Panc1 (cell line): ENCODE results near the gene SH3BP1. TPM values are rescaled to one million over a fixed set of nuclear protein-coding genes. Genes with fewer than 3 reads are reported as not detected.

Source experiments
- ATAC-seq: fragments of 200-7000 bp; cut with Tn5 transposase; 2 replicates; pipeline ENCODE4 v1.9.1; 2020; ENCODE audit warnings: mild to moderate bottlenecking, moderate library complexity
- BruUV-seq: library from RNA; stranded (reverse); fragments of 400-500 nt; replicated peaks from 2 replicates; lab custom pipeline; 2021; lab: Mats Ljungman, UMichigan
- CTCF ChIA-PET: fragments of 300-600 bp; sonication (Branson Sonifier 250); formaldehyde crosslinking; loops from one replicate; lab custom pipeline; 2022; ENCODE audit warnings: antibody characterized with exemption; lab: Charles Lee
- POLR2A ChIA-PET: fragments of 300-600 bp; sonication (Branson Sonifier 250); formaldehyde crosslinking; loops from one replicate; lab custom pipeline; 2022; ENCODE audit warnings: antibody characterized with exemption; lab: Charles Lee
- DNase-seq: peaks from one replicate; pipeline ENCODE4 v3.0.0-alpha.2; 2010; ENCODE audit warnings: low read depth, low spot score
- H3K27ac ChIP-seq: 2 replicates; pipeline ENCODE4 v1.5.1; 2011; ENCODE audit warnings: mild to moderate bottlenecking, low read length, inconsistent platforms
- H3K27me3 ChIP-seq: fragments of 200-500 bp; sonication (Bioruptor generic); 2 replicates; pipeline ENCODE4 v1.6.0; 2014; ENCODE audit warnings: low read length, inconsistent platforms; ENCODE audit not compliant: control insufficient read depth, insufficient read depth
- H3K36me3 ChIP-seq: fragments of 200-500 bp; sonication (Bioruptor generic); 2 replicates; pipeline ENCODE4 v1.5.1; 2014; ENCODE audit warnings: inconsistent platforms, mild to moderate bottlenecking, low read length, moderate library complexity; ENCODE audit not compliant: control insufficient read depth, insufficient read depth
- H3K4me1 ChIP-seq: 2 replicates; pipeline ENCODE4 v1.5.1; 2011; ENCODE audit warnings: inconsistent platforms, mild to moderate bottlenecking, low read length, moderate library complexity; ENCODE audit not compliant: control insufficient read depth, insufficient read depth
- H3K4me3 ChIP-seq, 2 experiments: 2 replicates each; pipeline ENCODE4 v1.5.1; 2011 to 2012; ENCODE audit warnings: low read depth in 2 of 2, low read length in 2 of 2, mild to moderate bottlenecking in 2 of 2, inconsistent platforms in 1 of 2, moderate library complexity in 1 of 2
- H3K9me3 ChIP-seq: fragments of 200-500 bp; sonication (Bioruptor generic); 2 replicates; pipeline ENCODE4 v1.5.1; 2014; ENCODE audit warnings: low read depth, mild to moderate bottlenecking, inconsistent platforms, low read length, moderate library complexity; ENCODE audit not compliant: control insufficient read depth, insufficient read depth
- CTCF ChIP-seq: fragments of 450-650 bp; IDR thresholded peaks from 2 replicates; pipeline ENCODE4 v1.5.1; 2017; ENCODE audit warnings: mild to moderate bottlenecking
- POLR2AphosphoS5 ChIP-seq: IDR thresholded peaks from 2 replicates; pipeline ENCODE4 v1.6.1; 2012; ENCODE audit warnings: mild to moderate bottlenecking, low read depth, low read length, moderate library complexity
- REST ChIP-seq, 2 experiments: IDR thresholded peaks; 2 replicates each; pipeline ENCODE4 v1.6.1; 2011 to 2012; ENCODE audit warnings: low read depth in 2 of 2, control low read depth in 1 of 2, low read length in 1 of 2, mild to moderate bottlenecking in 1 of 2, moderate library complexity in 1 of 2; ENCODE audit not compliant: insufficient read depth in 1 of 2
- SIN3A ChIP-seq: IDR thresholded peaks from 2 replicates; pipeline ENCODE4 v1.6.1; 2012; ENCODE audit warnings: low read depth, mild to moderate bottlenecking, low read length, moderate library complexity, borderline replicate concordance; ENCODE audit not compliant: insufficient read depth
- TCF7L2 ChIP-seq: IDR thresholded peaks from 2 replicates; pipeline ENCODE4 v1.6.1; 2011; ENCODE audit warnings: mild to moderate bottlenecking, low read depth, low read length, inconsistent platforms
- in situ Hi-C: cut with HindIII; loops from 2 replicates; pipeline ENCODE4 v1.10.0; 2016; ENCODE audit warnings: low sequenced_read_pairs, low pct_unique_long_range_greater_than_20kb
- intact Hi-C: fragments of 100-400 bp; cut with micrococcal nuclease; formaldehyde crosslinking; loops from one replicate; pipeline ENCODE4 v1.10.0; 2022; ENCODE audit not compliant: unreplicated experiment
- total RNA-seq: library from RNA; stranded (reverse); gene quantifications from one replicate; pipeline ENCODE4 v1.2.1, GENCODE V29; 2021; ENCODE audit not compliant: unreplicated experiment

SH3BP1 gene
- total RNA-seq, 1 experiment from 2014 or later, result 6.8 TPM

- Histone ChIP-seq H3K27ac (no peak overlapping the region), H3K9me3 (no peaks in the 10 kb centered on the region), H3K27me3 (no peaks in the 10 kb centered on the region), H3K4me1 (peaks cover 19% of the 10 kb centered on the region), H3K4me3 (no peak overlapping the region), H3K36me3 (no peaks in the 10 kb centered on the region)
- ATAC-seq, result no peak
- TF ChIP-seq REST (IDR thresholded peaks at IDR 0.05; ENCODE audit: insufficient read depth in 1 of 2, low read depth in 2 of 2, low read length in 1 of 2) (no peak), POLR2AphosphoS5 (no peak), TCF7L2 (no peak), CTCF (no peak), SIN3A (no peak)
- ChIA-PET POLR2A (no interaction called here), CTCF (no interaction called here)
- intact Hi-C loops (no loop called here), in situ Hi-C loops (no loop called here)
- BruUV-seq, result no TSS peak
- no peak for DNase-seq
These were observed 9.5 kb upstream of the SH3BP1 start for GRCh38 chr22:37629928-37630327.

GRCh38 chr22:37630839-37631435 is 8.5 kb upstream of the SH3BP1 start:
- no peaks in the 10 kb centered on the region for H3K36me3 ChIP-seq
- H3K4me3 ChIP-seq, result no peak overlapping the region
- POLR2A ChIA-PET, result no interaction called here

More at GRCh38 chr22:37630839-37631435, 8.5 kb upstream of the SH3BP1 start:
- in situ Hi-C loops, result no loop called here
- TF ChIP-seq REST (IDR thresholded peaks at IDR 0.05; ENCODE audit: insufficient read depth in 1 of 2, low read depth in 2 of 2, low read length in 1 of 2) (no peak), SIN3A (no peak), CTCF (no peak), POLR2AphosphoS5 (no peak), TCF7L2 (no peak)
- intact Hi-C loops, result no loop called here
- ATAC-seq (no peak), DNase-seq (no peak)
- no TSS peak for BruUV-seq
- H3K27me3 ChIP-seq, result no peaks in the 10 kb centered on the region
- no peaks in the 10 kb centered on the region for H3K9me3 ChIP-seq
- CTCF ChIA-PET, result interaction anchor here (0.5 kb wide), 1 partner anchor 269 kb away, joined by 3 read pairs; no protein-coding TSS in a partner anchor
- peaks cover 19% of the 10 kb centered on the region for H3K4me1 ChIP-seq
- H3K27ac ChIP-seq, result no peak overlapping the region
